LHCN-M2 (cell line): ENCODE data around the gene PRAMEF5. TPM values are rescaled to one million over a fixed set of nuclear protein-coding genes. Genes with fewer than 3 reads are reported as not detected.
"Not testable (repeated sequence)": the region's sequence is repeated elsewhere in the genome, so short reads cannot be mapped to it uniquely, and the experiment has no call there.

Experiments used
- DNase-seq: peaks from one replicate; pipeline ENCODE4 v3.0.0-alpha.2; 2012; ENCODE audit warnings: low read depth
- total RNA-seq: library from RNA; depleted of rRNA; stranded (reverse); fragments of >200 nt; gene quantifications from 2 replicates; pipeline ENCODE4 v1.2.3, GENCODE V29; 2014; rRNA removed

PRAMEF5 gene
- total RNA-seq, 1 experiment from 2014 or later: not detected

DNA sequence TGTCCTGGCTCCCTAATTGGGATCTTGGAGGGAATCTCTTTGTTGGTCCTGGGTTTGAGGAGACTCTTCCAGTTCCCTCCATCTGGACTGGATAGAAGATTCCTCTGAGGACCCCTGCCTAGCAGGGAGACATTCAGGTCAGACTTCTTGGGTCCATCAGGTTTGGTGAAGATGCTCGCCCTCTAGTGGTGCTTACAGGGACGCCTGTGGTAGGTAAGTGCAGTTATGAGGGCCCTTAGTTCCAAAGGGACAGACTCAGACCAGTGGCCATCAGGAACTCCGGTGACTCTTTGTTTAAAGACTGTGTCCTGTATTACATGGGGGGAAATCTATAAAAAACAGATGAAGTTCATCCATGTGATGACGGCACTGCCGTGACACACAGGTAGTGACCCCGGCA is 23.0 kb downstream of the PRAMEF5 start:
- not testable (repeated sequence) for DNase-seq

DNA sequence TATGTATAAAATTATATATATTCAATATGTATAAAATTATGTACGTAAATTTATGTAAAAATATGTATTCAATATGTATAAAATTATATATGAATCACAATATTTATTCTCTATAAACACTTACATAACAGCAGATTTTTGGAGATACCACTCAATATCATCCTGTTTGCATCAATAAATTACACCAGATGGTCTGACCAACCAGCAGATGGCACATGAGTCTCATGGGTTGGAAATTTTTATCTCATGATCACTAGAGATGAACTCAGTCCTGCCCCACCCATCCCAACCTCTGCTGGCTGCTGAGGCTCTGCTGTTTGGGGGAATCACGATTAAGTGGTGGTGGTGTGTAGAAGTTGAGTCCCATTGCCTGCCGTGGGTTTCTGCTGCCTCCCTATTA is 25.6 kb downstream of the PRAMEF5 start:
- not testable (repeated sequence) for DNase-seq

DNA sequence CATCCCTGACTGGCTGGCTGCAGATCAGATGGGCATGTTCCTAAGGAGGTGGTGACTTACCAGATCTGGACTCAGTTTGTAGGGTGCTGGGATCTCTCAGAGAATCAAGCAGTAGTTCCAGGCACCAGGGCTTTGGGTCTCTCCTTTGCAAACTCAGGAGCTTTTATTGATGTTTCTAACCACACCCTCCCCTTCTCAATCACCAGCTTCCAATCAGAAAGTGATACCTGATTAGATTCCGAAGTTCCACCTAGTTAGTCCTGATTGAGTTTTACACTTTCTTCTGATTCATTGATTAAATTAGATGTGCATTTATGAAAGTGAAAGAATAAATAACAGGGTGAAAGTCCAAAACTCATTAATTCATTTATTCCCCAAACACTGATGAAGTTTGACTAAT is 31.0 kb downstream of the PRAMEF5 start, which contains the start of gene PRAMEF8:
Gene PRAMEF8, minus strand, starts transcription at position 101 of the 400 bp plus-strand sequence. CDS start 1,046 bp downstream, outside the sequence.
- DNase-seq: not testable (repeated sequence)

DNA sequence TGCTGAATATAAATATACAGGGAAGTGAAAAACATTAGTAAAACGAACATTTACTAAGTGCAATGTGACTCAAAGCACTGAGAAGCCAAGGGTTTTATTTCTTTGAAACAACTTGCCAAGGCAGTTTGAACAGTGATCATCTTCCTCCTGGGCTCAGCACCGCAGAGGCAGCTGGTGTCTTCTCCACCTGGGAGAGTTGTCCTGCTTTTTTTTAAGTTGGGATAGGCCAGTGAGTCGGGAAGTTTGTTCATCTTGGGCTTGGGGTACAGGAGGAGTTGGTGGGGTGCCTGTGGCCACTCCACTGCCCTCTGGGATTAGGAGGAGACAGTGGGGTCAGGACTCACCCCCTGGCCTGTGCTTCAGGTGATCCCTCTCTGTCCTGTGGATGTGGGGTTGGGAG is 35.0 kb downstream of the PRAMEF5 start:
- DNase-seq: not testable (repeated sequence)

DNA sequence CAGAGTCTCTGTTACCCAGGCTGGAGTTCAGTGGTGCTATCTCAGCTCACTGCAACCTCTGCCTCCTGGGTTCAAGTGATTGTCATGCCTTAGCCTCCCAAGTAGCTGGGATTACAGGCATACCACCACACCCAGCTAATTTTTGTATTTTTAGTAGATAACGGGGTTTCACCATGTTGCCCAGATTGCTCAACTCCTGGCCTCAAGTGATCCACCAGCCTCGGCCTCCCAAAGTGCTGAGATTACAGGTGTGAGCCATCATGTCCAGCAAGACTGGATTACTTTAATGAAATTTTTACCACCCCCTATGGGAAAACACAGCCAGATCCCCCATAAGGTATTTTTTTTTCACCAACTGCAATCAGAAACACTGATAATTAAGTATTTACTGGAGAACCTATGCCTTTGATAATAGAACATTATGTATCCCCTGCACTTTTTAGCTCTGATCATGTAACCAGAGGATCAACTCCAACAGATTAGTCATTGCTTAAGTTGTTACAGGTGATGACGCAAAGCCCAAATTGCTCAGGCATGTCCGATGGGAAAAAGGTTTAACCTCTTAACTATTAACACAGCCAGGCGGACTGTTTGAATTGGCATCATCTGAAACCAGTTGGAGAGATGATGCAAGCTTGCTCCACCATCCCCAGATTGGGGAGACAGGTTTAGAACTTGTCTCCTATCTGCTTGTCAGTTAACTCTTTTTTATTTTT is 43.4 kb downstream of the PRAMEF5 start:
- not testable (repeated sequence) for DNase-seq

DNA sequence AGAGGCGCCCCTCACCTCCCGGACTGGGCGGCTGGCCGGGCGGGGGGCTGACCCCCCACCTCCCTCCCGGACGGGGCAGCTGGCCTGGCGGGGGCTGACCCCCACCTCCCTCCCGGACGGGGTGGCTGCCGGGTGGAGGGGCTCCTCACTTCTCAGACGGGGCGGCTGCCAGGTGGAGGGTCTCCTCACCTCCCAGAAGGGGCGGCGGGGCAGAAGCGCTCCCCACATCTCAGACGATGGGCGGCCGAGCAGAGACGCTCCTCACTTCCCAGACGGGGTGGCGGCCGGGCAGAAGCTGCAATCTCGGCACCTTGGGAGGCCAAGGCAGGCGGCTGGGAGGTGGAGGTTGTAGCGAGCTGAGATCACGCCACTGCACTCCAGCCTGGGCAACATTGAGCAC is 44.7 kb downstream of the PRAMEF5 start:
- not testable (repeated sequence) for DNase-seq

DNA sequence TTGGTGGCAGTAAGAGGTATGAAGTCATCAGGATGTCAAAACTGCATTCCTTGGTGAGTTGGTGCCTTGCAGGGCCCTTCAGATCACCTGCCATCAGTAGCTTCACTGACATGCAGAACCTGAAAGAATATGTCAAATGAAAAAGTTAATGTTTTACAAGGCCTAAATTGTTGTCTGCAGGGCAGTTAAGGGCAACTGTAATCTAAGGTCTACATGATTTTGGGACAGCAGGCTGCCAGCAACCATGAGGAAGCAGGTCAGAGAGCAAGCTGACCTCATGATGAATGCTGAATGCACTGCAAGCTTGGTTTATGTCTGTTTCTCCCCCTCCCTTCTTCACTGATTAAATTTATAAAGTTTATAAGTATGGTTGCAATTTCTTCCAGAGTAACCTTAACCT is 48.2 kb downstream of the PRAMEF5 start:
- DNase-seq: not testable (repeated sequence)

DNA sequence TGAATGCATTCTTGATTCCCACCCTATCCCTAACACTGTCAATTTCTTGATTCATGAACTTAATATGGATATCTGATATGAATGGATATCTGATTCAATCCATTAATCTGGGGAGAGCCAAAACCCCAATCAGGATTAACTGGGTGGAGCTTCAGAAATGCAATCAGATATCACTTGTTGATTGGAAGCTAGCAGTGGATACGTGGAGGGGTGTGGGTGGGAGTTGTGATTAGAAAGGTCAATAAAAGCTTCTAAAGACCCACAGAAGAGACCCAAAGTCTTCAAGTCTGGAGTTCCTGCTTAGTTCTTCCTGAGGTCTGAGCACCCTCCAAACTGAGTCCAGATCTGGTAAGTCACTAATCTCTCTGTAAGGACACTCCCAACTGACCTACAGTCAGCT is 49.2 kb downstream of the PRAMEF5 start, which contains the start of gene PRAMEF33:
Gene PRAMEF33, plus strand, starts transcription at position 301 of the 400 bp plus-strand sequence. CDS start 2,416 bp downstream, outside the sequence.
- not testable (repeated sequence) for DNase-seq

Other genes with a start within 250 kb of the PRAMEF5 start
- gene PRAMEF27, start 197.6 kb upstream of the PRAMEF5 start, total RNA-seq: not detected in 2 replicates
- gene HNRNPCL3, start 193.4 kb upstream of the PRAMEF5 start, total RNA-seq: not detected in 2 replicates
- not detected in 2 replicates for gene PRAMEF25, start 183.4 kb upstream of the PRAMEF5 start, total RNA-seq
- gene HNRNPCL2, start 137.3 kb upstream of the PRAMEF5 start, total RNA-seq: not detected in 2 replicates
- gene PRAMEF26, start 98.2 kb upstream of the PRAMEF5 start, total RNA-seq: not detected in 2 replicates
- gene HNRNPCL4, start 88.6 kb upstream of the PRAMEF5 start, total RNA-seq: not detected in 2 replicates
- not detected in 2 replicates for gene PRAMEF9, start 82.3 kb upstream of the PRAMEF5 start, total RNA-seq
- gene PRAMEF13, start 52.8 kb upstream of the PRAMEF5 start, total RNA-seq: not detected in 2 replicates
- not detected in 2 replicates for gene PRAMEF18, start 28.0 kb upstream of the PRAMEF5 start, total RNA-seq
- gene PRAMEF8, start 30.9 kb downstream of the PRAMEF5 start, total RNA-seq: not detected in 2 replicates
- gene PRAMEF33, start 49.3 kb downstream of the PRAMEF5 start, total RNA-seq: not detected in 2 replicates
- gene PRAMEF15, start 61.4 kb downstream of the PRAMEF5 start, total RNA-seq: not detected in 2 replicates
- not detected in 2 replicates for gene PRAMEF14, start 92.9 kb downstream of the PRAMEF5 start, total RNA-seq
- not detected in 2 replicates for gene PRAMEF19, start 117.7 kb downstream of the PRAMEF5 start, total RNA-seq
- gene PRAMEF17, start 135.4 kb downstream of the PRAMEF5 start, total RNA-seq: not detected in 2 replicates
- not detected in 2 replicates for gene PRAMEF20, start 156.3 kb downstream of the PRAMEF5 start, total RNA-seq